ENCODE measurements around the gene NUMB. TPM values are rescaled to one million over a fixed set of nuclear protein-coding genes. Genes with fewer than 3 reads are reported as not detected.
"Not testable (repeated sequence)": the region's sequence is repeated elsewhere in the genome, so short reads cannot be mapped to it uniquely, and the experiment has no call there.

NUMB gene
- total RNA-seq, 1 donor from 2014 or later = 18.2 TPM

DNA sequence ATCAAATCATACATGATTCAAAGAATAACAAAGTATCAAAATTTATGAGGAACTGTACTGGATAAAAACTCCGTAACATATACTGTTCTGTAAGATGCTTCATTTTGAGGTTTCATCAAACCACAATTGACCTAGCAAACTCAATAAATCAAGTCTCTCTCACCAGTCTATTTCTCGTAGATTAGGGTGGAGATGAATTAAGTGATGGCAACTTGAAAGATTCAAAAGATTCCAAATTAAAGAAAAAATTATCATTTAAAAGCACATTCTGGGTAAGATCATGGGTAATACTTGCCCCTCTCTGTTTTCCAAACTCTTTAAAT lies 146.7 kb downstream of the NUMB start:
- TF ChIP-seq, protein P1, sequence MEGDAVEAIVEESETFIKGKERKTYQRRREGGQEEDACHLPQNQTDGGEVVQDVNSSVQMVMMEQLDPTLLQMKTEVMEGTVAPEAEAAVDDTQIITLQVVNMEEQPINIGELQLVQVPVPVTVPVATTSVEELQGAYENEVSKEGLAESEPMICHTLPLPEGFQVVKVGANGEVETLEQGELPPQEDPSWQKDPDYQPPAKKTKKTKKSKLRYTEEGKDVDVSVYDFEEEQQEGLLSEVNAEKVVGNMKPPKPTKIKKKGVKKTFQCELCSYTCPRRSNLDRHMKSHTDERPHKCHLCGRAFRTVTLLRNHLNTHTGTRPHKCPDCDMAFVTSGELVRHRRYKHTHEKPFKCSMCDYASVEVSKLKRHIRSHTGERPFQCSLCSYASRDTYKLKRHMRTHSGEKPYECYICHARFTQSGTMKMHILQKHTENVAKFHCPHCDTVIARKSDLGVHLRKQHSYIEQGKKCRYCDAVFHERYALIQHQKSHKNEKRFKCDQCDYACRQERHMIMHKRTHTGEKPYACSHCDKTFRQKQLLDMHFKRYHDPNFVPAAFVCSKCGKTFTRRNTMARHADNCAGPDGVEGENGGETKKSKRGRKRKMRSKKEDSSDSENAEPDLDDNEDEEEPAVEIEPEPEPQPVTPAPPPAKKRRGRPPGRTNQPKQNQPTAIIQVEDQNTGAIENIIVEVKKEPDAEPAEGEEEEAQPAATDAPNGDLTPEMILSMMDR (IDR thresholded peaks at IDR 0.05; ENCODE audit: insufficient read depth, low read length, severe bottlenecking) = no peak
- H3K36me3 ChIP-seq (ENCODE audit: control insufficient read depth, insufficient read depth, low read length) = no peaks in the 10 kb centered on the region
- DNase-seq (ENCODE audit: low read depth) (no peak), FAIRE-seq (no peak)
- H3K4me3 ChIP-seq (ENCODE audit: low read depth, low read length) = no peak overlapping the region
- no peaks in the 10 kb centered on the region for H3K27me3 ChIP-seq (ENCODE audit: control insufficient read depth, insufficient read depth, low read length)

DNA sequence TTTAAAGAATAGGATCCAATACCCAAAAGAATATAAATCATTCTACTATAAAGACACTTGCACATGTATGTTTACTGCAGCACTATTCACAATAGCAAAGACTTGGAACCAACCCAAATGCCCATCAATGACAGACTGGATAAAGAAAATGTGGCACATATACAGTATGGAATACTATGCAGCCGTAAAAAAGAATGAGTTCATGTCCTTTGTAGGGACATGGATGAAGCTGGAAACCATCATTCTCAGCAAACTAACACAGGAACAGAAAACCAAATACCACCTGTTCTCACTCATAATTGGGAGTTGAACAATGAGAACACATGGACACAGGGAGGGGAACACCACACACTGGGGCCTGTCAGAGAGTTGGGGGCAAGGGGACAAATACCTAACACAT lies 149.1 kb downstream of the NUMB start:
- H3K27me3 ChIP-seq (ENCODE audit: control insufficient read depth, insufficient read depth, low read length); FAIRE-seq: not testable (repeated sequence)

DNA sequence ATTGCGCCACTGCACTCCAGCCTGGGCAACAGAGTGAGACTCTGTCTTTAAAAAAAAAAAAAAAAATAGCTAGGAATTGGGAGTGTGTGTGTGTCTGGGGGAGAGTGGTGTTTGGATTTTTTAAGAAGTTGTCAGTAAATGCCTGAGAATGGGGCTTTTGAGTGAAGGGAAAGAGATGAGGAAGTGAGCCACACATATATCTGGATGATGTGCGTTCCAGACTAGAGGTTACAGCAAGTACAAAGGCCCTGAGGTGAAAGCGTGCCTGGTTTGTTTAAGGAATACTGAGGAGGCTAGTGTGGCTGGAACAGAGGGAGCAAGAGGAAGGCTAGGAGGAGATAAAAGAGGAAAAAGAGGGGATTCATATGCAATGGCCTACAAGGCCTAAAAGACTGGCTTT lies 151.1 kb downstream of the NUMB start:
- H3K4me3 ChIP-seq (ENCODE audit: low read depth, low read length) = no peak overlapping the region
- no peaks in the 10 kb centered on the region for H3K27me3 ChIP-seq (ENCODE audit: control insufficient read depth, insufficient read depth, low read length)
- TF ChIP-seq, protein P1 (IDR thresholded peaks at IDR 0.05; ENCODE audit: insufficient read depth, low read length, severe bottlenecking) = no peak
- FAIRE-seq (no peak), DNase-seq (ENCODE audit: low read depth) (no peak)
- H3K36me3 ChIP-seq (ENCODE audit: control insufficient read depth, insufficient read depth, low read length) = no peaks in the 10 kb centered on the region

More for the DNA sequence above, 149.1 kb downstream of the NUMB start:
- not testable (repeated sequence) for DNase-seq (ENCODE audit: low read depth); H3K4me3 ChIP-seq (ENCODE audit: low read depth, low read length); H3K36me3 ChIP-seq (ENCODE audit: control insufficient read depth, insufficient read depth, low read length)

DNA sequence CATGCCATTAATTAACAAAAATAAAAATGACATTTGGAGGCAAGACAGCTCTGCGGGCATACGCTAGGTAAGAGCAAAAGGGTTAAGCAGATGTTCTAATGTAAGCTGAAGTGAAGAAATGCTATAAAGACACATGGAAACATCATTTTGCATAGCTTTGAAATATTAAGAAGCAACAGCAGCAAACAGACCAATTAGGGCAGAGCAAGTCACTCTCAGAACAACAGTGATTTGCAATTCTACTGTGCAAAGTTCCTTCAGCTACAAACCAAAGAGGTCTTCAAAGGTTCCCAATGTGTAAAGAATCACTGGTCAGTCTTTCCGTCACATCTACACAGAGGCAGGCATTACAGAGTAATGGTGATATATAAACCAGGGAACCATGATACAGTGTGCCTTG lies 152.8 kb downstream of the NUMB start:
- Histone ChIP-seq H3K27me3 (ENCODE audit: control insufficient read depth, insufficient read depth, low read length) (no peaks in the 10 kb centered on the region), H3K36me3 (ENCODE audit: control insufficient read depth, insufficient read depth, low read length) (no peaks in the 10 kb centered on the region), H3K4me3 (ENCODE audit: low read depth, low read length) (no peak overlapping the region)
- DNase-seq (ENCODE audit: low read depth) = no peak
- TF ChIP-seq, protein P1 (IDR thresholded peaks at IDR 0.05; ENCODE audit: insufficient read depth, low read length, severe bottlenecking) = no peak
- FAIRE-seq = no peak

DNA sequence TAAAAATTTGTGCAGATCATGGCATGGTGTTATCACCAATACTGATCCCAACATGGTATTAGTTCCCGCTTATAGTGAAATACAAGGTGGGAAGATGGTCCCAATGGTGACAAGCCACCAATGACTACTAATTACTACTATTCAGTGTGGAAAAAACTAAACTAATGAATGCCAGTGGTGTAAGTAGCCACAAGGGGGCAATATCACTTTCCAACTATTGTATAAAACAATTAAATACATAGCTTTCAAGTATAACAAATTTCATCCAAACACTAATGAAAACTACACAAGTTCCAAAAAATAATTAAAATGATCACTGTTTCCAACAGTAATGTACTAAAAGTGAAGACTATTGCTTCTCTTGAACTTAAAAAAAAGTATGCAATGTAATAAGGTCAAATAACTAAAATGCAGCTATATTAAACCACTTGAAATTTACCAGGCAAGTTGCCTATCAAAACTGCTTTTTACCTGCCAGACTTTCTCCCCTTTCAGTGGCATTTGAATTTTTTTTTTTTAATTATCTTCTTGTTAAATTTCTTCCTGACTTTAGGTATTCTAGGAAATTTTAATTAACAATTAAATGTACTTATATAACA lies 163.0 kb downstream of the NUMB start:
- TF ChIP-seq, protein P1 (IDR thresholded peaks at IDR 0.05; ENCODE audit: insufficient read depth, low read length, severe bottlenecking) = peak; percentile 42
- H3K27me3 ChIP-seq (ENCODE audit: control insufficient read depth, insufficient read depth, low read length) = no peaks in the 10 kb centered on the region
- DNase-seq (ENCODE audit: low read depth) (peak; percentile 48), FAIRE-seq (no peak)
- H3K4me3 ChIP-seq (ENCODE audit: low read depth, low read length) = no peak overlapping the region
- peaks cover 1% of the 10 kb centered on the region for H3K36me3 ChIP-seq (ENCODE audit: control insufficient read depth, insufficient read depth, low read length)

DNA sequence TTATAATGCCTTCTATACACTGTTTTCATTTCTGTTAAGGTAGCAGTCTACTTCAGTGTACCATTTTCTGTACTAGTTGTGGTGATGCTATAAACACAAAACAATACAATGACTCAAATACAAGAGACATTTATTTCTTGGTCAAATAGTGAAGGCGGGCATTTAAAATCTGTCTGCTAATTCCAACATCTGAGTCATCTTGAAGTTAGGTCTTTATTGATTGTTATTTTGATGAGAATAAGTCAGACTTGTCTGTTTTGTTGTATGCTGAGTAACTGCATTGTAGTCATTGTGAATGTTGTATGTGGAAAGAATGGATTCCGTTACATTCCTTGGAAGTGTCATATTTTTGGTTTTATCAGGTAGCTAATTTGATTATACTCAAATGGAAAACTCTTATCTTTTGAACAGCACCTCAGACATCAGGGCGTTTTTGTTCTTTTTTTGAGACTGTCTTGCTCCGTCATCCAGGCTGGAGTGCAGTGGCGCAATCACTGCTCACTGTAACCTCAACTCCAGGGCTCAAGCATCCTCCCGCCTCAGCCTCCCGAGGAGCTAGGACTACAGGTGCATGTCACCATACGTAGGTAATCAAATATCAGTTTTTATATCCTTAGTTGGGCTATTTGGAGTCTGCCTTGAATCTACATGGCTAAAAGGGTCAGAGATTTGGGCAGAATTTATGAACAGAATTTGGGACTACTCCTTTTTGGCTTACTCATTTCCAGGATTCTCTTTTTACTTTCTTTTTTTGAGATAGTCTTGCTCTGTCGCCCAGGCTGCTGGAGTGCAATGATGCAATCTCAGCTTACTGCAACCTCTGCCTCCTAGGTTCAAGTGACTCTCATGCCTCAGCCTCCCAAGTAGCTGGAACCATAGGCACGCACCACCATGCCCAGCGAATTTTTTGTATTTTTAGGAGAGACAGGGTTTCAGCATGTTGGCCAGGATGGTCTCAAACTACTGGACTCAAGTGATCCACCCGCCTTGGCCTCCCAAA lies 164.3 kb downstream of the NUMB start:
- no peak overlapping the region for H3K4me3 ChIP-seq (ENCODE audit: low read depth, low read length)
- H3K36me3 ChIP-seq (ENCODE audit: control insufficient read depth, insufficient read depth, low read length) = peaks cover 1% of the 10 kb centered on the region
- DNase-seq (ENCODE audit: low read depth) = no peak
- TF ChIP-seq, protein P1 (IDR thresholded peaks at IDR 0.05; ENCODE audit: insufficient read depth, low read length, severe bottlenecking) = no peak
- H3K27me3 ChIP-seq (ENCODE audit: control insufficient read depth, insufficient read depth, low read length) = no peaks in the 10 kb centered on the region
- no peak for FAIRE-seq
